D721Med (cell line): Measurements from ENCODE around the gene LRMDA.

Experiments
- DNase-seq: peaks from one replicate; pipeline ENCODE4 v3.0.0; 2011; ENCODE audit warnings: low spot score; ENCODE audit not compliant: insufficient read length
- FAIRE-seq: peaks from 2 replicates; lab custom pipeline; 2011; peaks lifted over from hg19 to GRCh38; lab: Jason Lieb, UNC
- TF ChIP-seq, protein P1 (sequence below): IDR thresholded peaks from 2 replicates; pipeline ENCODE4 v1.5.1; 2012; ENCODE audit warnings: mild to moderate bottlenecking, control low read depth; ENCODE audit not compliant: insufficient read depth; ENCODE audit errors: missing control alignments

The LRMDA gene

DNA sequence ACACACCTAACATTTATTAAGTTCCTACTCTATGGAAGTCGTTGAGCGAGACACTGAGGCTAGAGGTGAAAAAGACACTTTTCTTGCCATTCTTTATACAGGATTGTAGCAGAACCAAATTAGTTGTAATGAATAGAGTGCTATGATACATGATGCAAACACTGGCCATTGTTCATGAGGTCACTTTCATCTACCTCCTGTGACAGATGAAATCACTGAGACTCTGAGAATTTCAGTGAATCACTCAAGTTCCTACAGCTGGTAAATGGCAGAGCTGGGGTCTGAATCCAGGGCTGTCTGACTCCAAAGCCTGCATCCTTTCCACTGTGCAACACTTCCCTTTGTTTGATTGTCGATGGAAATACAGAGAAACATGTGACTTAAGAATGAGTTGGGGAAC is 657.6 kb downstream of the LRMDA start:
- DNase-seq: no peak
- TF ChIP-seq, protein P1, sequence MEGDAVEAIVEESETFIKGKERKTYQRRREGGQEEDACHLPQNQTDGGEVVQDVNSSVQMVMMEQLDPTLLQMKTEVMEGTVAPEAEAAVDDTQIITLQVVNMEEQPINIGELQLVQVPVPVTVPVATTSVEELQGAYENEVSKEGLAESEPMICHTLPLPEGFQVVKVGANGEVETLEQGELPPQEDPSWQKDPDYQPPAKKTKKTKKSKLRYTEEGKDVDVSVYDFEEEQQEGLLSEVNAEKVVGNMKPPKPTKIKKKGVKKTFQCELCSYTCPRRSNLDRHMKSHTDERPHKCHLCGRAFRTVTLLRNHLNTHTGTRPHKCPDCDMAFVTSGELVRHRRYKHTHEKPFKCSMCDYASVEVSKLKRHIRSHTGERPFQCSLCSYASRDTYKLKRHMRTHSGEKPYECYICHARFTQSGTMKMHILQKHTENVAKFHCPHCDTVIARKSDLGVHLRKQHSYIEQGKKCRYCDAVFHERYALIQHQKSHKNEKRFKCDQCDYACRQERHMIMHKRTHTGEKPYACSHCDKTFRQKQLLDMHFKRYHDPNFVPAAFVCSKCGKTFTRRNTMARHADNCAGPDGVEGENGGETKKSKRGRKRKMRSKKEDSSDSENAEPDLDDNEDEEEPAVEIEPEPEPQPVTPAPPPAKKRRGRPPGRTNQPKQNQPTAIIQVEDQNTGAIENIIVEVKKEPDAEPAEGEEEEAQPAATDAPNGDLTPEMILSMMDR: no peak
- no peak for FAIRE-seq

DNA sequence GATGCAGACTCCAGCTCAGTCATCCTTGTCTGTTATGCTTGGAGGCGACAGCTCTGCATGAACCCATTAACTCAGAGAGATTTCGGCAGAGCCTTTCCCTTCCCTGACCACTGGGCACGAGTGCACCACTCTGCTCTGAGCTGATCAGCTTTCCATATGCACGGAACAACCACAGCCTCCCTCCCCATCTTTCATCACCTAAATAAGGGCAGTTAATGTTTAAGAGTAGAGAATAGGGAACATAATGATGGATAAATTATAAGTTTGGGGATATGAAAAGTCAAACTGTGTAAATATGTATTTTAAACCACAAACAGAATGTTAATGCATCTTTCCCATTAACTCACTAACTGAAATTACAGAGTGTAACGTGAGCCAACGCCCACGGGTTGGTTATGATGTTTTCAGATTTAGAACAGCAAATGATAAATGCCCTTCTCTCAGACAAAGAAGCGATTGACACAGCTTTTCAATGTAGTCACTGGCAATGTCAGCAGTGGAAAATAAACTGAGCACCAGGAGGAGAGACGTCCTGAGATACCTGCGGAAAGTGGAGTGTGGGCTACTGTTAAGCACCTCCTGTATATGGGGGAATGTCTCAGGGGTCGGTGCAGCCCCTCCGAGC is 658.2 kb downstream of the LRMDA start:
- no peak for DNase-seq
- TF ChIP-seq, protein P1: no peak
- FAIRE-seq: no peak

DNA sequence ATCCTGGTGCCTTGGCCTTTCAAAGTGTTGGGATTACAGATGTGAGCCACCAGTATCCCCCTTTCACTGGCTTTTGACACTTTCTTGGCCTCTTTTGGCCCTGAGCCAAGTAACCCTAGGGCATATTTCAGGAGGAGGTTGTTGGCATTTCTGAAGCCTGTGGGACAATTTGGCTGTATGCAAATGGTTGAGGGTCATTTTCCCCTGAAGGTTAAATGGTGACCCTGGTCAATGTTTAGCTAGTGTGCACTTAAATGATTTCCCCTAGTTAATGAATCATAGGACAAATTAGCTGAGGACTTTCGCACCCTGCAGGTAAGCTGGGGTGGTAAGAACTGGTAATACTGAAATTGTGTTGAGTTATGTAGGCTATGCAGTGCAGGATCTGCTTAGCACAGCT is 660.5 kb downstream of the LRMDA start:
- TF ChIP-seq, protein P1: no peak
- FAIRE-seq (no peak), DNase-seq (no peak)

DNA sequence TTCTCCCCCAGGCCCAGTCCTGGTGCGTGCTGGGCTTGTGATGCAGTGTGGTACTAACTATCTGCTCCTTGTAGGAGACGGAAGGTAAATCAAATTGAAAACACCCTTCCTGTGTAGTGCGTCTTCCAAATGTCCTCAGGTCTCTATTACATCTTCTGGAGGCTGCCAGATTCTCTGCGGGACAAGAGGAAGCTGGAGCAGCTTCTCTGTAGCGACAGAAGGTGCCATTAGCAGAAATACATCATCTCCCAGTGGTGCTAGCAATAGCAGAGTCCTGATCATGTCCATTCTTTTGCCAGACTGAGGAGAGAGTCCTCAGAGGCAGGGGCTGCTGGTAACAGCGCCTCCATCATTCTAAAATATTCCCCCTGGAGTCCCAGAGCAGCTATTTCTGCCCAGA is 675.2 kb downstream of the LRMDA start:
- TF ChIP-seq, protein P1: no peak
- no peak for DNase-seq
- no peak for FAIRE-seq

DNA sequence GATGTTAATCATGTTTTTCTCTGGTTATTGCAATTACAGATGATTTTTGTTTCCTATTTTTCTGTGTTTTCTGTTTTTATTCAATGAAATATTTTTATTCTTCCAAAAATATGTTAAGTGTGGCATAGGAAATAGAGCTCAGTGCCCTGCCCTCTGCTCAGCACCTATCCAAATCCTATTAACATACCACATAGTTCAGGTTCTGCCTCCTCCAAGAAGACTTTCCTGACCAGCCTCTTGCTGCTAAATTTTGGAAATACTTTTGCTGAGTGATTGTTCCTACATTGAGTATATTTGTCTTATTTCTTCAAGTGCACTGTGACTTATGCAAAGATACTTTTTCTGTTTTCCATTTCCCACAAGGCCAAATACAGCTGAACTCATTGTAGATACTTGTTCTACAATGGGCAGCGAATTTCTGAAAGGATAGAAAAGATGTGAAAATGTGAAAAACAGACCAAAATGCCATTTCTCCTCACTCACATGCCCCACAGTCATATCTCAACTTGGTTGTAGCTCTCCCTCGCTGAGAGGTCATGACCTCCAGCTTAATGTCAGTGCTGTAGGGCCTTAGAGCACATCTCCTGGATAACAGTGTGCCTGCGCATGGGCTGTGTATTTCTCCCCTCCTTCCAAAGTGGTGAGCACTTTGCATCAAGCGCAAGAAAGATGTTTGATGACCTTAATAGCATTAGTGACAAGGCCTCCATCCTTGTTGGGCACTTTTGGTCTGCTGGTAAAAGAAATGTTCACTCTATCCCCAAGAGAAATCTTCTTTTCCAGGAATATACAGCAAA is 677.3 kb downstream of the LRMDA start:
- TF ChIP-seq, protein P1: no peak
- FAIRE-seq (no peak), DNase-seq (no peak)

DNA sequence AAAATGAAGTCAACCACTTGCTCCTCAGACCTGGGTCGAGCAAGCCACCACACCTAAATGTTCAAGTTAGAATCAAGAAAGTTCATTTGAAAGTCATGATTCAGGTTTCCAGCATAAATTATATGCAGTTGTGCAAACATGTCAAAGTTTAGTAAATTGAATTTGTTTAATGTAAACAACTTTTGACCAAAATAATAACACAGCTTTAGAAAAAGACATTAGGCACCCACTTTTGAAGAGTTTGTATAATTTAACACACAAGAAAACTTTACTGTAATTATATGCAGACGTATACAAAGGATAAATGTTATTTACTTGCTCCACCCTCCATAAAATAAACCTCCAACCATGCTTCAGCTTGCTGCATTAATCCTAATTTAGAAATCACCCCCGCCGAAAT is 680.0 kb downstream of the LRMDA start:
- no peak for DNase-seq
- no peak for FAIRE-seq
- TF ChIP-seq, protein P1: no peak
